AG09309 (cell line): ENCODE results near the gene PNLIPRP1.

Source experiments
- DNase-seq: peaks from one replicate; pipeline ENCODE4 v3.0.0-alpha.2; 2010; ENCODE audit warnings: low read depth
- H3K4me3 ChIP-seq: 2 replicates; pipeline ENCODE4 v1.5.1; 2011; ENCODE audit warnings: mild to moderate bottlenecking, low read depth, low read length, moderate library complexity; ENCODE audit not compliant: control insufficient read depth
- CTCF ChIP-seq: IDR thresholded peaks from 2 replicates; pipeline ENCODE4 v1.5.1; 2011; ENCODE audit warnings: mild to moderate bottlenecking, low read depth, low read length, inconsistent platforms; ENCODE audit not compliant: insufficient read depth, control insufficient read depth; ENCODE audit errors: missing control alignments

Gene PNLIPRP1

DNA sequence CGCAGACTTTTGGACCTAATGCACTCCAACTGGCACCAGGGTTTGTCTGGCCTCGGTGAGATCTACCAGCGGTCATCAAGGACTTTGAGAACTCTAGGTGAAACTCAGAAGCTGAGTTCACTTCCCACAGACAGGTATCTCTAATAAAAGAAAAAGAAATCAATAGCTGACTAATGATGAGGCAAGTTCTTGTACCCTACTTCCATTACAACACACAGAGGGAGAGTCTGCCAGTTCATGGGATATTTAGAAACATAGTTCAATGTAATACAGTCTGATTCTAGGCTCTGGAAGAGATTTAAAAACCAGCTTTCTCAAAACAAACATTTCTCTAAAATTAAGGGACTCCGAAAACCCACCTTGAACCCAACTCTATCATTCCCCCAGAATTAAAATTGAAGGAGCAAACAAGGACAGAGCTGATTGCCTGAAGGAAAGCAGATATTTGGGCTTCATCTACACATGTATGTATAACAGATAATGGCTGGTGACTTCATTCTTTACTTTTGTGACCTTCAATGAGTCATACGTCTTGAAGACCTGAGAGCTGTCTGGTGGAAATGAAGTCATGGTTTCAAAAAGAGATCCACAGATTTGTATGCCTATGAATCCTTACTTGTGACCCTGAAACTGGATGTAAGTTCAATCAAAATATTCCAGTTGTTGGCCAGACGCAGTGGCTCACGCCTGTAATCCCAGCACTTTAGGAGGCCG is 2.7 kb upstream of the PNLIPRP1 start:
- no peak for TF ChIP-seq CTCF

GRCh38 chr10:116588995-116589394 is 1.8 kb upstream of the PNLIPRP1 start:
- TF ChIP-seq CTCF: no peak
- no peak overlapping the region for H3K4me3 ChIP-seq
- no peak for DNase-seq

More for the DNA sequence above, 2.7 kb upstream of the PNLIPRP1 start:
- H3K4me3 ChIP-seq: no peak overlapping the region
- no peak for DNase-seq

DNA sequence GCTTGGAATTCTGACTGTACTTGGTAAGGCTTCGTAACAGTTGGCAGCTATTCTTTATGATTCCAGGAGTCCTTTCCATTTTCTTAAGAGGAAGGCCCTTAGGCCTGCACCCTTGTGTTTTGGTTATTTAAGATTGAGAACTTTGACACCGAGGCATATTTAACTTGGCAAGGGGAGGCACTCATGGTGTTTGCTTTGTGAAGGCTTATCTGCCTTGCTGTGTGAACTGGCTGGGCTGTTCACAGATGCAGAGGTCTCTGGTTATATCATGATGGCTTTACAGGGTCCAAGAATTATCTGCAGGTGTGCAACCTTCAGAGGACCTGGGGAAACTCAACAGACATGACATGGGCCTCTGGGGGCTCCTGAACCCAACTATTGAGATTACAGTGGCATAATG is 833 bp upstream of the PNLIPRP1 start:
- no peak for TF ChIP-seq CTCF
- DNase-seq: no peak
- no peak overlapping the region for H3K4me3 ChIP-seq

DNA sequence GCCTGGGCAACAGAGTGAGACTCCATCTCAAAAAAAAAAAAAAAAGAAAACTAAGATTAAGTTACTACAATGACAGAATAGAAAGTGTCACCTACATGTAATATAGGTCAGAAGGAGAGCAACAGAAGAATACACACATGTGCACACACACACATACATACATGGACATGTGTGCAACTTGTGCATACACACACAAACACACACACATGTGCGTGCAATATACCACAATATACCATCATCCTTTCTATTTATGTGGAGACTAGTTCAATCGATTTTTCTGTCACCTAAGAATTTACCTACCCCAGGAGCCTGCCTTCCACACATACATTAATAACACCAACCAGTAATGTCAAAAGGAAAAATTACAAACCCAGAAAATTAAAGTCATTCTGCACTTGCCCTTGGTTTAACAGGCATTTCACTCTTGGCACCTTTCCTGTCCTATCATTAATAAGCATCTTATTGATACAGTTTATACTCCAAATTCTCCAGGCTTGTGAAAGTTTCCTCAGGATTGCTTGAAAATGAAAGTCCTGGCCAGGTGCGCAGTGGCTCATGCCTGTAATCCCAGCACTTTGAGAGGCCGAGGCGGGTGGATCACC is 2.5 kb downstream of the PNLIPRP1 start:
- TF ChIP-seq CTCF: no peak
- no peak overlapping the region for H3K4me3 ChIP-seq
- no peak for DNase-seq

DNA sequence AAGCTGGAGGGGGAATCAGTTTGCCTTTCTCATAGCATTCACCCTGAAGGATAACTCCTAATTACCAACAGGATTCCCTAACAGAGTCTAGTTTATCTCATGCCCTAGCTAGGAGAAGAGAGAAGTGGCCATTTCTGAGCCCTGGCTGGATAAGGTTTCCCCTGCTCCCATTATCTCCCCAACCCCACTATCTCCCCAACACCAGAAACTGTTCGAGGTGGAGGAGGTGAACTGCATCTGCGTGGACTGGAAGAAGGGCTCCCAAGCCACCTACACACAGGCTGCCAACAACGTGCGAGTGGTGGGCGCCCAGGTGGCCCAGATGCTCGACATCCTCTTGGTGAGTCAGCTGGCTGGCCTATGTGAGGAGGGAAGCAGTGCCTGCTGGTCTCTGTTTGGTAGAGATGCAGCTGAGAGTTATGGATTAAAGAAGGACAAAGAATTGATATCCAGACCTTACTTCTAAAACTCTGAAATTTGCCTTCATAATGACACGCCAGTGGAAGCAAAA is 3.8 kb downstream of the PNLIPRP1 start:
- TF ChIP-seq CTCF: no peak
- no peak for DNase-seq
- no peak overlapping the region for H3K4me3 ChIP-seq

DNA sequence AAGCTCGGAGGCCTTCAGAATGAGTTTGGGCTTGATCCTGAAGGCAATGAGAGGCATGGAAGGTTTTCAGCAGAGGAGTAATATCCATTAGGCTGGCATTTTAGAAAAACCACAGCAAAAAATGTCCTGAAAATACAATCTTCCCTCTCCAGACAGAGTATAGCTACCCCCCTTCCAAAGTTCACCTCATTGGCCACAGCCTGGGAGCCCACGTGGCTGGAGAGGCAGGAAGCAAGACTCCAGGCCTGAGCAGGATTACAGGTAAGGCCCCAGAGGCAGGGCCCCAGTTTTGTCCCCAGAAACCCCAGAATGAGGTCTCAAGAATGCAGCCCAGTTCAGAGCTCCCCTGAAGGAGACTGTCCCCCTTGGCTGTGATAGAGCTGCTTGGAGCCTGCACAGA is 5.3 kb downstream of the PNLIPRP1 start:
- no peak for DNase-seq
- no peak for TF ChIP-seq CTCF
- H3K4me3 ChIP-seq: no peak overlapping the region
